Jurkat, Clone E6-1 (cell line): ENCODE results near the gene CRHR1.

Source experiments
- DNase-seq: peaks from one replicate; pipeline ENCODE4 v3.0.0-alpha.2; 2011; ENCODE audit warnings: low read depth, low spot score
- H3K4me3 ChIP-seq: 2 replicates; pipeline ENCODE4 v1.5.1; 2011; ENCODE audit warnings: mild to moderate bottlenecking, low read length, control low read depth, moderate library complexity

CRHR1 gene

DNA sequence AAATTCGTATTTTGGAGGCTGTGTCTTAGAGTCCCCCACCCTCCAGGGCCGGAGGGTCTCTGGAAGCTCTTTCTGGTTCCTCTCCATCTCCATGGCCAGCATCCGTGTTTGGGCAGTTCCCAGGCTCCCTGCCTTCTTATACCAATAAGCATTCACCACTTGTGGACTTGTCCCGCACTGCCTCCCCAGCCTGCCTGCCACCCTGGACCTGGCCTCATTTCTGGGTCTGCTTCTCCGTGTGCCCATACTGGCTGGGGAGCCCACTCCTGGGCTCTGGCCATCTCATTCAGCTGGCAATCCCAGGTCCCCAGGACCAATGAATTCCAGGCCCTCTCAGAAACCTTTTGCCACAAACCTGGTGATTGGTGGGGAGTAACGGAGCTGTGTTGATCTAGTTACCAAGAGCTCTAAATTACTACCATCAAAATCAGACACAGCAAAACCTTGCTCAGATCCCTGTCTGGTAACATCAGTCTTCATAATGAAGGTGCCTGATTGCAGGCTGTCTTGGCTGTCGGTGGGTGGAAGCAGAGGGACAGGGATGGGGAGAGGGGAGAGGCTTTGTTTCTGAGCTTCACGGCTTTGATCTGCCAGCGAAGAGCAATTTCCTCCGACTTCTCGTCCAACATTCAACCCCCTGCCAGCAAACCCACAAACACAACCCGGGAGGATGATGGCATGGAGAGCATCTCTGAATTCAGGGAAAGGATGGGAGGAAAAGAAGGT lies 27.7 kb upstream of the CRHR1 start:
- DNase-seq: no peak
- H3K4me3 ChIP-seq: no peak overlapping the region

GRCh38 chr17:45757431-45758218 lies 26.5 kb upstream of the CRHR1 start:
- no peak overlapping the region for H3K4me3 ChIP-seq
- DNase-seq: no peak

DNA sequence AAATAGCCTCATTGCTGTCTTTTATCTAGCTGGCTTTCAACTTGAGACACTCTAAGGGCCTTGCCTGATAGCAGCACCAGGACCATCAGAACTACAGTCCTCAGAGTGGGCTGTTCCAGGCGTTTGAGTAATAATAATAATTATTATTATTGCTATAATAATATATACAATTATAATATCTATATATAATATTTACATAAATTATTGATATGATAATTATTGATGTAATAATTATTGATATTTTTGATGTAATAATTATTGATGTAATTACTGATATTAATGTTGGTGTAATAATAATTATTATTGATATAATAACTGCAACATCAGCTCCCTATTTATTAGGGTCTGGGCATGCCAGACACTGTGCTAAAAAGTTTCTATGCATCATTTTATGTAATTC lies 25.6 kb upstream of the CRHR1 start:
- no peak overlapping the region for H3K4me3 ChIP-seq

DNA sequence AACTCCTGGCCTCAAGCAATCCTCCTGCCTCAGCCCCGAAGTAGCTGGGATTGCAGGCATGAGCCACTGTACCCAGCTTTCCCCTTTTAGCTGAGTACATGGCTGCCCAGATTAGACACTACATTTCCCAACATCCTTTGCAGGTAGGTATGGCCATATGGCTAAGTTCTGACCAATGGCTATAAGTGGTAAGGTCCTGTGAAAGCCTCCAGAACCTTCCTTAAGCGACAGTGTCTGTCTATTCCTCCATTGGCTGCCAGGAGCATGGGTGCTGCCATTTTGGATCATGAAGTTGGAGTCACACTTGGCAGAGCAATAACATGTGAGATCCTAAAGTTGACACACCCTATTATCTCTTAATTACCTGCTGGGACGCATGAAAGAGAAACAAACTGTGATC lies 24.4 kb upstream of the CRHR1 start:
- DNase-seq: no peak
- no peak overlapping the region for H3K4me3 ChIP-seq

More for the DNA sequence above, 25.6 kb upstream of the CRHR1 start:
- DNase-seq: no peak

GRCh38 chr17:45761957-45762565 lies 22.1 kb upstream of the CRHR1 start:
- DNase-seq: no peak
- H3K4me3 ChIP-seq: no peak overlapping the region

- DNase-seq: no peak
- no peak overlapping the region for H3K4me3 ChIP-seq
Observed at GRCh38 chr17:45763182-45763581, 20.9 kb upstream of the CRHR1 start.

GRCh38 chr17:45764479-45764878 lies 19.6 kb upstream of the CRHR1 start:
- no peak for DNase-seq
- H3K4me3 ChIP-seq: no peak overlapping the region

GRCh38 chr17:45768000-45768399 lies 16.1 kb upstream of the CRHR1 start:
- DNase-seq: no peak
- no peak overlapping the region for H3K4me3 ChIP-seq

- DNase-seq: no peak
- no peak overlapping the region for H3K4me3 ChIP-seq
Observed at GRCh38 chr17:45770632-45771270, 13.4 kb upstream of the CRHR1 start.

- DNase-seq: no peak
- H3K4me3 ChIP-seq: no peak overlapping the region
Observed at GRCh38 chr17:45771271-45771959, 12.7 kb upstream of the CRHR1 start.

DNA sequence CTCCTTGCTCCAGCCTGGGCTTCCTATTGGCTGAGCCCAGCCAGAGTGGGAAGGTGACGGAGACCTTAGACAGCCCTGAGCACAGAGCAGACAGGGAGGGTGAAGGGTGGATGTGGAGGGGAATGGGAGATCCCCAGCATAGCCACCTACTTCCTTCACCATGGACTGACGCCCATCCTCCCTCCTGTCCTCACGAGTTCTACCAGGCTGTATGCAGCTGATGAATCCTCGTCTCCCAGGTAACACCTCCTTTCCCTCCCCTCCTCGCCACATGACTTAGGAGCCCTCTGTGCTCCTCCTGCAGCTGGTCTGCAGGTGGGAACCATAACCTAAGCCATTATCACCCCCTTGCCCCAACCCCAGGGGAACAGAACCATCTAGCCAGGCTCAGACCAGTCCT lies 9.0 kb upstream of the CRHR1 start:
- no peak overlapping the region for H3K4me3 ChIP-seq
- DNase-seq: no peak

- H3K4me3 ChIP-seq: no peak overlapping the region
- no peak for DNase-seq
Observed at GRCh38 chr17:45775576-45776011, 8.5 kb upstream of the CRHR1 start.

- H3K4me3 ChIP-seq: no peak overlapping the region
- no peak for DNase-seq
Observed at GRCh38 chr17:45776896-45777295, 7.2 kb upstream of the CRHR1 start.

DNA sequence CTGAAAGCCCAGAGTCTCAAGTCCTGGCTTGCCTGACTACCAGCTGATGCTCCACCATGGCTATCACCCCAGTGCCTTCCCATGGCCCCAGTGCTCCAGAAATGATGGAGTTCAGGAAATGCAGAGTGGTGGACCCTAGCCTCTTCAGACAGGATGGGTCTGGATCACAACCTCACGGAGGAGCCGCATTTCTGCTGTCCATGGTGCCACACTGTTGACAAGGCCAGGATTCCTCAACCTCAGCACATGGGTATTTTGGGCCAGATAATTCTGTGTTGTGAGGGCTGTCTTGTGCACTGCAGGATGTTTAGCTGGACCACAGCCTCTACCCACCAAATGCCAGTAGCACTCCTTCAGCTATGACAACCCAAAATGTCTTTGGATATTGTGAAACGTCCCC lies 6.7 kb upstream of the CRHR1 start:
- no peak overlapping the region for H3K4me3 ChIP-seq
- DNase-seq: no peak

- no peak overlapping the region for H3K4me3 ChIP-seq
- no peak for DNase-seq
Observed at GRCh38 chr17:45780921-45781320, 3.2 kb upstream of the CRHR1 start.

GRCh38 chr17:45782889-45783592 lies 1.1 kb upstream of the CRHR1 start:
- no peak for DNase-seq
- no peak overlapping the region for H3K4me3 ChIP-seq

DNA sequence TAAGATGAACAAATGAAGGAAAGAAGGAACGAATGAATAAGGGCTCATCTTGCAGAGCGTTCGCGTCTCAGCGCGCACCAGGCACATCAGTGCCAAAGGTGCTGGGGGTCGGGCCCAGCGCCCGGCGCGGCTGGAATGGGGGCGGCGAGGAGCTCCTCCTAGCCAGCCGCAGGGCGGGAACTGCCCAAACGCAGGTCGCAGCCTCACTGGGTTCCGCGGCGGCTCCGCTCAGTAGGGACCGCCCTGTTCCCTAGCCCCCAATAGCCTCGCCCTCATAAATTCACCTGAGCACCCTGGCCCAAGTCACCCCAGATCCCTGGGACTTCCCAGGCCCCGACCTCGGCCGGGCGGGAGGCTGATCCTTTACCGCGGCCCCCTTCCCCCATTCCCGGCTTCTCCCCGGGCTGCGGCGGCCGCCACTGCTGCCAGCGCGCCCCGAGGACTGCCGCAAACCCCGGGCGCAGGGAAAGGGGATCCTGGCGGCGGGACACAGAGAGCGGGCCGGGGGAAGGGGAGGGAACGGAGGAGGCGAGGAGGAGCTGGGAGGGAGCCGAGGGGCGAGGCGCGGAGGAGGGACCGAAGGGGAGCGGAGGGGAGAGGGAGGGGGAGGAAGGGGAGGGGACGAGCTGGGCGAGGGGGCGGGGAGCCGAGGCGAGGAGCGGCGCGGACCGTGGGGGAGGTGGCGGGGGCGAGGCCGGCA lies 377 bp upstream of the CRHR1 start:
- no peak overlapping the region for H3K4me3 ChIP-seq
- no peak for DNase-seq
